Calu3 (cell line): ENCODE data around the gene PLXNA3. TPM values are rescaled to one million over a fixed set of nuclear protein-coding genes. Genes with fewer than 3 reads are reported as not detected.
A peak's percentile ranks its signal among the peaks of the same experiment; 100 is the strongest.

ENCODE experiments used
- BruUV-seq: library from RNA; stranded (reverse); fragments of 400-500 nt; replicated peaks from 2 replicates; lab custom pipeline; 2021; lab: Mats Ljungman, UMichigan
- CTCF ChIA-PET: fragments of 300-600 bp; sonication (Branson Sonifier 250); formaldehyde crosslinking; loops from one replicate; lab custom pipeline; 2022; ENCODE audit warnings: antibody characterized with exemption; lab: Charles Lee
- DNase-seq: peaks from one replicate; pipeline ENCODE4 v3.0.0; 2022
- H3K27ac Mint-ChIP-seq: one replicate; pipeline ENCODE4 v1.8.0; 2022; ENCODE audit warnings: mixed read lengths; ENCODE audit not compliant: unreplicated experiment
- H3K27me3 Mint-ChIP-seq: one replicate; pipeline ENCODE4 v1.8.0; 2022; ENCODE audit warnings: mixed read lengths; ENCODE audit not compliant: unreplicated experiment
- H3K36me3 Mint-ChIP-seq: one replicate; pipeline ENCODE4 v1.8.0; 2022; ENCODE audit warnings: mild to moderate bottlenecking, moderate library complexity, mixed read lengths; ENCODE audit not compliant: insufficient read depth, unreplicated experiment
- H3K4me1 Mint-ChIP-seq: one replicate; pipeline ENCODE4 v1.8.0; 2022; ENCODE audit warnings: mild to moderate bottlenecking, low read depth, mixed read lengths; ENCODE audit not compliant: unreplicated experiment
- H3K4me3 Mint-ChIP-seq: one replicate; pipeline ENCODE4 v1.8.0; 2022; ENCODE audit warnings: mild to moderate bottlenecking, low read depth, moderate library complexity, mixed read lengths; ENCODE audit not compliant: unreplicated experiment
- H3K9me3 Mint-ChIP-seq: one replicate; pipeline ENCODE4 v1.8.0; 2022; ENCODE audit warnings: low read depth, mixed read lengths; ENCODE audit not compliant: unreplicated experiment
- intact Hi-C: fragments of 100-400 bp; cut with micrococcal nuclease; formaldehyde crosslinking; loops from one replicate; pipeline ENCODE4 v1.10.0; 2022; ENCODE audit not compliant: unreplicated experiment
- total RNA-seq: library from RNA; stranded (reverse); gene quantifications from 2 replicates; pipeline ENCODE4 v1.2.3, GENCODE V29; 2022
- TF ChIP-seq, protein P1 (sequence below): fragments of 200-600 bp; IDR thresholded peaks from one replicate; pipeline ENCODE4 v1.8.0; 2022; ENCODE audit warnings: antibody characterized with exemption; ENCODE audit not compliant: unreplicated experiment

PLXNA3 gene
- total RNA-seq, 1 experiment from 2014 or later = 82.6 TPM

DNA sequence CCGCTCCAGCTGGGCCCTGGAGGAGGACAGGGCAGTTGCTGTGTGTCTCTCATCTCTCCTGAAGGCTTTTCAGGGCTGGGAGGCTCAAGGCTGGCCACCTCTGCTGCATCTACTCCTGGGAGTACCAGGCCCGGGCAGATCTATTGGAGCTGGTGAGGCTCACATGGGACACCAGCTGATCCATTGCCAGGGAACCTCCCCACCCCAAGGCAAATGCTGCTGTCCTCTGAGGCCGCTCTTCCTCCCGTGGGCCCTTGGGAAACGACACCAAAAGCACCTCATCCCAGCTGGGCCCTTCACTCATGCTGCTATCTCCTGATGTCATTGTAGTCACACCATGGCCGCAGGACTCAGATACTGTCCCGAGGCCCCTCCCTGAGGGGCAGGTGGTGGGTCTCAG lies 24.7 kb downstream of the PLXNA3 start:
- TF ChIP-seq, protein P1, sequence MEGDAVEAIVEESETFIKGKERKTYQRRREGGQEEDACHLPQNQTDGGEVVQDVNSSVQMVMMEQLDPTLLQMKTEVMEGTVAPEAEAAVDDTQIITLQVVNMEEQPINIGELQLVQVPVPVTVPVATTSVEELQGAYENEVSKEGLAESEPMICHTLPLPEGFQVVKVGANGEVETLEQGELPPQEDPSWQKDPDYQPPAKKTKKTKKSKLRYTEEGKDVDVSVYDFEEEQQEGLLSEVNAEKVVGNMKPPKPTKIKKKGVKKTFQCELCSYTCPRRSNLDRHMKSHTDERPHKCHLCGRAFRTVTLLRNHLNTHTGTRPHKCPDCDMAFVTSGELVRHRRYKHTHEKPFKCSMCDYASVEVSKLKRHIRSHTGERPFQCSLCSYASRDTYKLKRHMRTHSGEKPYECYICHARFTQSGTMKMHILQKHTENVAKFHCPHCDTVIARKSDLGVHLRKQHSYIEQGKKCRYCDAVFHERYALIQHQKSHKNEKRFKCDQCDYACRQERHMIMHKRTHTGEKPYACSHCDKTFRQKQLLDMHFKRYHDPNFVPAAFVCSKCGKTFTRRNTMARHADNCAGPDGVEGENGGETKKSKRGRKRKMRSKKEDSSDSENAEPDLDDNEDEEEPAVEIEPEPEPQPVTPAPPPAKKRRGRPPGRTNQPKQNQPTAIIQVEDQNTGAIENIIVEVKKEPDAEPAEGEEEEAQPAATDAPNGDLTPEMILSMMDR = no peak
- no peaks in the 10 kb centered on the region for H3K4me1 Mint-ChIP-seq
- CTCF ChIA-PET = interaction anchor here (0.6 kb wide), 1 partner anchor 68 kb away, joined by 3 read pairs; no protein-coding TSS in a partner anchor
- no peak for DNase-seq
- H3K4me3 Mint-ChIP-seq = no peak overlapping the region
- intact Hi-C loops = no loop called here
- no peaks in the 10 kb centered on the region for H3K9me3 Mint-ChIP-seq
- H3K36me3 Mint-ChIP-seq = peaks cover 55% of the 10 kb centered on the region
- H3K27ac Mint-ChIP-seq = no peak overlapping the region
- no TSS peak for BruUV-seq
- H3K27me3 Mint-ChIP-seq = no peaks in the 10 kb centered on the region

DNA sequence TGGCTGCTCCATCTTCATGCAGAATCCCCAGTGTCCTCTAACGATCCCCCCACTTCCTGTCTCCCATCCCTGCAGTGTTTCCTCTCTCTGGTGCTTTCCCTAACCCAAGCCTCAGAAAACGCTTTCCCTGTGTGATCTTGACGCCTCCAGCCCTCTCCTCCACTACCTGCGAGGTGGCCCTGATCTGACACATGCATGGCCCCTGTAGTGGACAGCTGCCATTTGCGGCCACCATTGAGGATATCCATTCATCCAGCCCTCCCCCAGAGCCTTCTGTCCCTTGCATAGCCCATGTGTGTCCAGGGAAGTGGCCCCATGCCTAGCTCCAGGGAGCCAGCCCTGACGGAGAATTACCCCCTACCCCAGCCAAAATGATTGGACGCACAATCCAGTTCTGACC lies 25.2 kb downstream of the PLXNA3 start:
- H3K4me3 Mint-ChIP-seq = no peak overlapping the region
- CTCF ChIA-PET = interaction anchor here (0.6 kb wide), 1 partner anchor 69 kb away, joined by 3 read pairs; no protein-coding TSS in a partner anchor
- H3K4me1 Mint-ChIP-seq = no peaks in the 10 kb centered on the region
- H3K36me3 Mint-ChIP-seq = peaks cover 55% of the 10 kb centered on the region
- TF ChIP-seq, protein P1 = no peak
- BruUV-seq = no TSS peak
- H3K27ac Mint-ChIP-seq = no peak overlapping the region
- no peak for DNase-seq
- no peaks in the 10 kb centered on the region for H3K9me3 Mint-ChIP-seq
- intact Hi-C loops = no loop called here
- H3K27me3 Mint-ChIP-seq = no peaks in the 10 kb centered on the region

DNA sequence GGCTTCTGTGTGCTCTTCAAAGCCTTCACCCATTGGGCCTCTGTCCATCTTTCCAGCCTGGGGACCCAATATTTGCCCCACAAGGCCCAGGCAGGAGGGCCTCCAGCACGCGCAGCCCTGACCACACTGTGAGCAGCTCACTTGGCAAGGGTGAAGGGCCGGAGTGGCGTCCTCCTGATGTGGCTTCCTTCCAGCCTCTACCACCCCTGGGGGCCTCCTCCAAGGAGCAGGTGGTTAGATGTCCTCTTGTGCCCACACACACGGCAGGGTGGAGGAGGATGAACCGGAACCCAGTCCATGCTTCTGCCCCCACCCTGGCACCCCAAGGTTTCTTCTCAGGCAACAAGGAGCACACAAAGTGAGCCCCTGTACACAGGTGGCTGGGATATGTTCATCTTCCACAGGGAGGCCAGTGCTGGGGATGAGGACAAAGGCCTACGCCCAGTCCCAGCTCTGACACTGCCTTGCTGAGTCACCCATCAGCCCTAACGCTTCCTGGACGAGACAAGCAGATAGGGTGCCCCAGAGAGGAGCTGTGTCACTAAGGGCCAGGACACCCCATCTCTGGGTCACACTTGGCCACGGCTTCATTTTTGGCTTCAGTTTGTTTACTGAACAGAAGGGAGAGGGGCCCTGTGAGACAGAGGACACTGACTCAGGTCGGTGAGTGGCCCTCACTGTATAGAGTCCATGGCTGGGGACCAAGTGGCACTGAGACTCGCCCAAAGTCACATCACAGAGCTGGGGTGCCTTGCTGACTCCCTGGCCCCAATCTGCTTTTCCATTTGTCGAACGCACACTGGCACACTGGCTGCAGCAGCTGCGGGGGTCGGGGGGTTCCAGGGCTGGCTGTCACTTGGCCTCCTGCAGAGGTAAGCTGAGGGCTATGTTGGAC lies 26.4 kb downstream of the PLXNA3 start:
- no peaks in the 10 kb centered on the region for H3K27me3 Mint-ChIP-seq
- no TSS peak for BruUV-seq
- H3K36me3 Mint-ChIP-seq = peaks cover 52% of the 10 kb centered on the region
- peaks cover 6% of the 10 kb centered on the region for H3K4me1 Mint-ChIP-seq
- DNase-seq = no peak
- CTCF ChIA-PET = no interaction called here
- H3K9me3 Mint-ChIP-seq = no peaks in the 10 kb centered on the region
- H3K4me3 Mint-ChIP-seq = peak overlapping the region; percentile 68
- H3K27ac Mint-ChIP-seq = no peak overlapping the region
- TF ChIP-seq, protein P1 = no peak
- intact Hi-C loops = no loop called here

DNA sequence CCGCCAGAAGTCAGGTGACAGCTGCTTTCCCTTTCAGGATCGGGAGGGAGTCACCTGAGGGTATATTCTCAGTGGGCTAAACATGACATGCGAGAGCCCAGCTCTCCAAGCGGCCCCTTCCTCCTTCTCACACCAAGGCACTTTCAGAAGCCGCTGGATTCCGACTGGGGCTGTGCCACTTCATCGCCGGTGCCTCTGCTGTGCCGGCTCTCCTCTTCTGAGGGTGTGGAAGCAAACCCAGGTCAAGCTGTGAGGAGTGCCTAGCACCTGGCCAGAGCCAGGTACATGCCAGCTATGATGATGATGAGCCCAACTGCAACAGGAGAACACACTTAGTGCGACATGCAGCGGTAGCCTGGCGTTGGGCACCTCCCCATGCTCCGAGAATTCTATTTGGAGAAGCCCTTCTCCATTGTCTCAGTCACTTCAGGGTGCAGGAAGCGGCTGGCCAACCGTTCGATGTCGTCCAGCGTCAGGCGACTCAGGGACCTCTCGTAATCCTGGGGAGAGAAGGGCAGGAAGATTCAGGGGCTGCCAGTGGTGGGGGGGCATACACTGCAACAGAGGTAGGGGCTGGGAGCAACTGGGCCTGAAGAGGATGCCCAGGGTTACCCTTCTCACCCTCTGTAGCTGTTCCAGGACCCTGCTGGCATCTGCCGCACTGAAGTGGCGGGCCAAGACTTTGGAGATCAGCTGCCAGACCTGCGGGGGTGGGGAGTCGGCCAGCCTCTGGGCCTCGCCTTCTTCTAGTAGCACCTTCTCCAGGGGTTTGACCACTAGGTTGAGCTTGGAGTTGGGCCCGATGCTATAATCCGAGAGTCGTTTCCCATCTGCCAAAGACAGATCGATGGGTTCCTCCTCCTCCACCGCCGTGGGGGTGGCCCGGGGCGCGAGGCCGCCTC lies 27.3 kb downstream of the PLXNA3 start:
- peaks cover 11% of the 10 kb centered on the region for H3K4me1 Mint-ChIP-seq
- no TSS peak for BruUV-seq
- H3K9me3 Mint-ChIP-seq = no peaks in the 10 kb centered on the region
- CTCF ChIA-PET = interaction anchor here (0.9 kb wide), 1 partner anchor 31 kb away, joined by 3 read pairs; no protein-coding TSS in a partner anchor
- H3K36me3 Mint-ChIP-seq = peaks cover 60% of the 10 kb centered on the region
- H3K27ac Mint-ChIP-seq = no peak overlapping the region
- DNase-seq = no peak
- intact Hi-C loops = no loop called here
- H3K27me3 Mint-ChIP-seq = no peaks in the 10 kb centered on the region
- peak overlapping the region; percentile 68 for H3K4me3 Mint-ChIP-seq
- TF ChIP-seq, protein P1 = no peak
